Measurements from ENCODE around the gene VAMP2.

The VAMP2 gene, protein sequence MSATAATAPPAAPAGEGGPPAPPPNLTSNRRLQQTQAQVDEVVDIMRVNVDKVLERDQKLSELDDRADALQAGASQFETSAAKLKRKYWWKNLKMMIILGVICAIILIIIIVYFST

DNA sequence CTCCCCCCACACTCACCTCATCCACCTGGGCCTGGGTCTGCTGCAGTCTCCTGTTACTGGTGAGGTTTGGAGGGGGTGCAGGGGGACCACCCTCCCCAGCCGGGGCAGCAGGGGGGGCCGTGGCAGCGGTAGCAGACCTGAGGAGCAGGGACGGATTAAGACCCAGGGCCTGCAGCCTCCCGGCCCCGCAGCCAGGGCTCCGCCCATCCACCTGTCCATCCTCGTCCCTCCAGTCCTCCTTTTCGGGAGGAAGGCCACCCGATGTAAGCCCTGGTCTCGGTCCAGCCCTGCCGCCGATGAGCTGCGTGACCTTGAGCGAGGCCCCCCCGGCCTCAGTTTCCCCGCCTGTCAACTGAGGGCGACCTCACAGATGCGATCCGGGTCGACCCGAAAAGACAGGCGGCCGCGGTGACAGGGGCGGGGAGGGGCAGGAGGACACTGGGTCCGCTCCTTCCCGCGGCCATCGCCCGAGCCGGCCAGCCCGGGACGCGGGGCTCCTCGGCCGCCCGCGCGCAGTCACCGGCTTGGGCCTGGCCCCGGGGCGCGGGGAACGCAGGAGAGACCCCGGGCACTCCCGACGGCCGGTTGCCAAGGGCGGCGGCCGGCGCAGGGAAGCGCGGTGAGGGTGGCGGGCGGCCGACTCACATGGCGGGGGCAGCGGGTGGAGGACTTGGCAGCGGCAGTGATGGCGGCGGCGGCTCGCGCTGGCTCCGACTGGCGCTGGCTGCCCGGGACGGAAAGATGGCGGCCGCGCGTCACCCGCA lies at the start of gene VAMP2:
Gene VAMP2 (minus strand): TSS at position 716 of the 764 bp plus-strand sequence. CDS start 69 bp downstream, at position 647.
- Histone ChIP-seq H3K9ac (ENCODE audit: low read depth, low read length, poor library complexity, severe bottlenecking) (peak within 1 kb of the TSS; percentile 94), H3K4me1 (ENCODE audit: insufficient read depth, low read length, poor library complexity, severe bottlenecking) (peaks cover 36% of the 10 kb centered on the region), H3F3A (ENCODE audit: low read depth) (peaks cover 7% of the 10 kb centered on the region; the same call in 1 of the 2 replicates), H4K20me1 (ENCODE audit: insufficient read depth, low read length, poor library complexity, severe bottlenecking) (peaks cover 42% of the 10 kb centered on the region), H3K9me2 (replicated peaks; ENCODE audit: low read depth, low read length) (no peaks in the 10 kb centered on the region), H3K36me3 (ENCODE audit: insufficient read depth, low read length) (no peaks in the 10 kb centered on the region), H3K27me3 (ENCODE audit: insufficient read depth, low read length, poor library complexity, severe bottlenecking) (peaks cover 4% of the 10 kb centered on the region), H3K9me3 (ENCODE audit: insufficient read depth, low read depth, low read length) (no peaks in the 10 kb centered on the region), H3K79me2 (ENCODE audit: insufficient read depth, low read length) (peaks cover 40% of the 10 kb centered on the region), H2AFZ (ENCODE audit: low read length) (peak within 1 kb of the TSS; percentile 95), H3K4me3 (ENCODE audit: low read length, poor library complexity, severe bottlenecking) (peak within 1 kb of the TSS; percentile 100), H3K4me2 (ENCODE audit: low read depth, low read length, poor library complexity, severe bottlenecking) (peak within 1 kb of the TSS; percentile 98)
- TF ChIP-seq EZH2phosphoT487 (IDR thresholded peaks at IDR 0.05; ENCODE audit: borderline replicate concordance): no peak
- TF ChIP-seq CTCF (conservative IDR thresholded peaks at IDR 0.05; ENCODE audit: low read length): no peak

- H3K4me2 ChIP-seq (ENCODE audit: low read depth, low read length, poor library complexity, severe bottlenecking): peak overlapping the region; percentile 88
- H3K79me2 ChIP-seq (ENCODE audit: insufficient read depth, low read length): peaks cover 43% of the 10 kb centered on the region
- no peaks in the 10 kb centered on the region for H3K9me3 ChIP-seq (ENCODE audit: insufficient read depth, low read depth, low read length)
- H3F3A ChIP-seq (ENCODE audit: low read depth): no peaks in the 10 kb centered on the region
- TF ChIP-seq EZH2phosphoT487 (IDR thresholded peaks at IDR 0.05; ENCODE audit: borderline replicate concordance) (no peak), CTCF (conservative IDR thresholded peaks at IDR 0.05; ENCODE audit: low read length) (no peak)
- peaks cover 26% of the 10 kb centered on the region for H4K20me1 ChIP-seq (ENCODE audit: insufficient read depth, low read length, poor library complexity, severe bottlenecking)
- H3K36me3 ChIP-seq (ENCODE audit: insufficient read depth, low read length): peaks cover 18% of the 10 kb centered on the region; the same call in 1 of the 2 replicates
- peak overlapping the region; percentile 74 for H2AFZ ChIP-seq (ENCODE audit: low read length)
- no peaks in the 10 kb centered on the region for H3K27me3 ChIP-seq (ENCODE audit: insufficient read depth, low read length, poor library complexity, severe bottlenecking)
- H3K9me2 ChIP-seq (replicated peaks; ENCODE audit: low read depth, low read length): no peaks in the 10 kb centered on the region
- H3K4me3 ChIP-seq (ENCODE audit: low read length, poor library complexity, severe bottlenecking): peak overlapping the region; percentile 85
- H3K9ac ChIP-seq (ENCODE audit: low read depth, low read length, poor library complexity, severe bottlenecking): peak overlapping the region; percentile 98
- H3K4me1 ChIP-seq (ENCODE audit: insufficient read depth, low read length, poor library complexity, severe bottlenecking): peaks cover 20% of the 10 kb centered on the region
Measured at GRCh38 chr17:8210761-8211458, 48.2 kb upstream of the VAMP2 start.

DNA sequence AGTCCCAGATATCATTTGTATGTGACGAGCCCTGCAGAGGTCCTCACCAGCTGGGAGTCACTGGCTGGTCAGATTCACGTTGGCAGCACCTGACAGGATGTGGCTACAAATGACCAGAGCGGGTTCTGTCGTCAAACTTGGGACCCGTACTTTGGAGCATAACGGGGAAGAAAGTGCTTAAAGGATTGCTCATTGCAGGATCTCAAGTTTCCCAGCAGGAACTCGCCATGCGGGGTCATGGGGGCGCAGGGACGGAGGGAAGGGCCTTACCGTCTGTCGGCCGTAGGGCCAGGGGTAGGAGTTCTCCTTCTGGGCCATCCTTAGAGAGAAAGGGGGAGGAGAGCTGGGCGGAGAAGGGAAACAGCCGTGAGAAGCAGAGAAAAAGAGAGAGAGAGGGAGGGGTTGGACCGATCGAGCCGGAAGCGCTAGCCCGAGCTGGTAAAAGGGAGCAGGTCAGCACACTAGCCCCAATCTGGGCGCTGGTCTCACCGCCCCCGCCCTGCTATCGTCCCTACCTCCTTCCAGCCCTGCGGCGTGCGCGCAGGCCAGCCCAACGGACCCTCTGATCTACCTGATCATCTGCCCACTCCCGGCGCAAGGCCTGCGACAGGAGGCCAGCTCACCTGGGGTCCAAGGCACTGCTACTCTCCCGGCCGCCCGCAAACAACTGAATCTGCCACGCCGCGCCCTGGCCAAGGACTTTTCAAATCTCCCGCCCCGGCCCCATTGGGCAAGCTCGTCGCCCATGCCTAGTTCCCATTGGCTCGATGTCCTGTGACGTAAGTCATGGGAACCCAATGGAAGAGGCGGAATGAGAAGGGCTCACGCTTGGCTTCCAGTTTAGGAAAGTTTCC lies 47.4 kb upstream of the VAMP2 start, which contains the start of gene AURKB:
Gene AURKB (minus strand): TSS at position 669 of the 854 bp plus-strand sequence. CDS start 351 bp downstream, at position 318.
- no peaks in the 10 kb centered on the region for H3F3A ChIP-seq (ENCODE audit: low read depth)
- TF ChIP-seq CTCF (conservative IDR thresholded peaks at IDR 0.05; ENCODE audit: low read length) (no peak), EZH2phosphoT487 (IDR thresholded peaks at IDR 0.05; ENCODE audit: borderline replicate concordance) (no peak)
- H3K4me2 ChIP-seq (ENCODE audit: low read depth, low read length, poor library complexity, severe bottlenecking): peak within 1 kb of the TSS; percentile 88
- no peaks in the 10 kb centered on the region for H3K27me3 ChIP-seq (ENCODE audit: insufficient read depth, low read length, poor library complexity, severe bottlenecking)
- peak within 1 kb of the TSS; percentile 74 for H2AFZ ChIP-seq (ENCODE audit: low read length)
- peaks cover 29% of the 10 kb centered on the region for H4K20me1 ChIP-seq (ENCODE audit: insufficient read depth, low read length, poor library complexity, severe bottlenecking)
- peaks cover 26% of the 10 kb centered on the region; the same call in 1 of the 2 replicates for H3K36me3 ChIP-seq (ENCODE audit: insufficient read depth, low read length)
- H3K79me2 ChIP-seq (ENCODE audit: insufficient read depth, low read length): peaks cover 51% of the 10 kb centered on the region
- peak within 1 kb of the TSS; percentile 85 for H3K4me3 ChIP-seq (ENCODE audit: low read length, poor library complexity, severe bottlenecking)
- H3K9me3 ChIP-seq (ENCODE audit: insufficient read depth, low read depth, low read length): no peaks in the 10 kb centered on the region
- H3K9me2 ChIP-seq (replicated peaks; ENCODE audit: low read depth, low read length): no peaks in the 10 kb centered on the region
- peak within 1 kb of the TSS; percentile 98 for H3K9ac ChIP-seq (ENCODE audit: low read depth, low read length, poor library complexity, severe bottlenecking)
- peaks cover 20% of the 10 kb centered on the region for H3K4me1 ChIP-seq (ENCODE audit: insufficient read depth, low read length, poor library complexity, severe bottlenecking)

Measured in Loucy (cell line).